Cardiac ventricle fibroblast (primary cell): ENCODE results near the gene HMGA1. TPM values are rescaled to one million over a fixed set of nuclear protein-coding genes. Genes with fewer than 3 reads are reported as not detected.

Experiments used
- total RNA-seq: library from RNA; depleted of rRNA; stranded (reverse); fragments of >200 nt; gene quantifications from 2 replicates; pipeline ENCODE4 v1.2.3, GENCODE V29; 2015

HMGA1 gene, protein sequence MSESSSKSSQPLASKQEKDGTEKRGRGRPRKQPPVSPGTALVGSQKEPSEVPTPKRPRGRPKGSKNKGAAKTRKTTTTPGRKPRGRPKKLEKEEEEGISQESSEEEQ
- total RNA-seq = 192 and 215 TPM in 2 replicates

DNA sequence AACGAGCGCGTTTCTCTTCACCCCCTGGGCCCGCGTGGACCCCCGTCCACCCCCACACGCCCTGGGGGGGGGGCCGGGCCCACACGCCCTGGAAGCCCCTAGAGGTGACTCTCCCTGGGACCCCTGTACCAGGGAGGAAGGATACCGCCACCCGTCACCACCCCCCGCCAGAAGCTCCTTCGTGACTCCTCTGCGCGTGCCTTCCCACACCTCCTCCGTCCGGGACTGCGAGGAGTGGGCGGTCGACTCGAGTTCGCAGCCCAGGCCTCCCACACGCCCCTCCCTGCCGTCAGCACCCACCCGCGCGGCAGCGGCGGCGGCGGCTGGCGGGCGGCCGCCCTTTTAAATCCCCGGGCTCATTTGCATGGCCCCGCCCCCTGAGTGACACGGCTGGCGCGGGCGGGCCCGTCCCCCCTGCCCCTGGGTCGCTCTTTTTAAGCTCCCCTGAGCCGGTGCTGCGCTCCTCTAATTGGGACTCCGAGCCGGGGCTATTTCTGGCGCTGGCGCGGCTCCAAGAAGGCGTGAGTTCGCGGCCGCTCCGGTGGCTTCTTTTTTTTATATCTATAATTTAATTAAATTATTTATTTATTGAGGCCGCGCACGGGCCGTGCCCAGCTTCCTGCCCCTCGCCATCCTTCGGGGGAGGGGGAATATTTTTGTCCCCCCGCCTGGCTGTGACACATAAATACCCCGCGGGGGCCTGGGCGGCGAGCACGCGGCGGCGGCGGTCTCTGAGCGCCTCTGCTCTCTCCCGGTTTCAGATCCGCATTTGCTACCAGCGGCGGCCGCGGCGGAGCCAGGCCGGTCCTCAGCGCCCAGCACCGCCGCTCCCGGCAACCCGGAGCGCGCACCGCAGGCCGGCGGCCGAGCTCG is at the start of gene HMGA1:
HMGA1 (plus strand) TSS at position 431 of the 873 bp plus-strand sequence. CDS start 3,908 bp downstream, outside the sequence.

DNA sequence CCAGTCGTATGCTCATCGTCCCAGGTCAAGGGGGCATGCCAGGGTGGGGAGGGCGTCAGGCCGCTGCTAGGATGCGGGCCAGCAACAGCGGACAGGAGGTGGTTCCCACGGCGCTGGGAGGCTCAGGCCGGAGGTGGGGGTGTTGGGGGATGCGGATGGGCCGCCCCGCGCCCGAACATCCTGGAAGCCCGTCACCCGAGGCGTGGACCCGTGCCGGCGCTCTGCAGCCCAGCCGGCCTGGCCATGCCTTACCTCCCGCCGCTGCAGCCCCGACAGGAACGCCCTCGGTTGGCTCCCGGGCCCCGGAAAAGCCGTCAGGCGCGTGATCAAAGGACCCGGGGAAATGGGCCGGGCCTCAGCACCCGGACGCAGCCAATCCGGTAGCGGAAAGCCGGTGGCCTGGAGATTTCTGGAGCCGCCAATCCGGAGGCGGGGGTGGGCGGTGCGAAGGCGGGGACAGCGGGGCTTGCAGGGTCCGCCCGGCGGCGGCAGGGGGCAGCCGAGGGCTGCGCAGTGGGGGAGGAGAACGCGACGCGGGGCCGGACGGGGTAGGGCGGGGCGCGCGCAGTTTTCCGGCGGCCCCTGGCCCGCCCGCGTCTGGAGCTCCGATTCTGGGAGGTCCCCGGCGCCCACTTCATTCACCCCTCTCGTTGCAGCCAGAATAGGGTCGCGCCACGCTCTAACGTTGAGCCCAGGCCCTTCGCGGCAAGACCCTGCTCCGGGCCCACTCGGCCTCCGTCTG is 12.2 kb downstream of the HMGA1 start, which contains the start of gene SMIM29:
SMIM29 (minus strand) TSS at position 280 of the 742 bp plus-strand sequence. CDS start 1,215 bp downstream, outside the sequence.

Other genes with a start within 250 kb of the HMGA1 start
- not detected in 2 replicates for gene GRM4, start 90.8 kb upstream of the HMGA1 start, total RNA-seq
- gene SMIM29, start 12.1 kb downstream of the HMGA1 start, total RNA-seq = 16.7 and 20.4 TPM in 2 replicates
- gene NUDT3, start 155.8 kb downstream of the HMGA1 start, total RNA-seq = 16.7 TPM in 2 replicates
- gene RPS10, start 189.2 kb downstream of the HMGA1 start, total RNA-seq = 2,025 and 2,137 TPM in 2 replicates
- gene PACSIN1, start 229.2 kb downstream of the HMGA1 start, total RNA-seq = not detected in 2 replicates